ENCODE measurements around the gene ERCC2. TPM values are rescaled to one million over a fixed set of nuclear protein-coding genes. Genes with fewer than 3 reads are reported as not detected.

The ERCC2 gene
- total RNA-seq, 4 donors from 2014 or later: 1.8 to 16.6 (median 10.5) TPM

GRCh38 chr19:45331411-45331810 lies 39.0 kb downstream of the ERCC2 start:
- TF ChIP-seq CTCF (IDR thresholded peaks at IDR 0.05) (no peak), POLR2A (IDR thresholded peaks at IDR 0.05) (no peak)
- intact Hi-C loops (cut with DNase I; ENCODE audit: low total_unique reads): no loop called here
- H3K27me3 ChIP-seq: no peaks in the 10 kb centered on the region

GRCh38 chr19:45327404-45328143 lies 42.8 kb downstream of the ERCC2 start:
- TF ChIP-seq CTCF (IDR thresholded peaks at IDR 0.05) (no peak), POLR2A (IDR thresholded peaks at IDR 0.05) (no peak)
- intact Hi-C loops (cut with DNase I; ENCODE audit: low total_unique reads): no loop called here
- H3K27ac ChIP-seq: no peak overlapping the region
- no peaks in the 10 kb centered on the region for H3K9me3 ChIP-seq
- no peak overlapping the region for H3K4me3 ChIP-seq
- H3K36me3 ChIP-seq: no peaks in the 10 kb centered on the region
- no peaks in the 10 kb centered on the region for H3K4me1 ChIP-seq
- no peak for DNase-seq
- no peaks in the 10 kb centered on the region for H3K27me3 ChIP-seq

More at GRCh38 chr19:45331411-45331810, 39.0 kb downstream of the ERCC2 start:
- no peaks in the 10 kb centered on the region for H3K36me3 ChIP-seq
- DNase-seq: no peak
- H3K4me1 ChIP-seq: no peaks in the 10 kb centered on the region
- H3K9me3 ChIP-seq: no peaks in the 10 kb centered on the region
- H3K27ac ChIP-seq: no peak overlapping the region
- H3K4me3 ChIP-seq: no peak overlapping the region

GRCh38 chr19:45324349-45324907 lies 45.9 kb downstream of the ERCC2 start:
- Histone ChIP-seq H3K27ac (no peak overlapping the region), H3K4me1 (no peaks in the 10 kb centered on the region), H3K27me3 (no peaks in the 10 kb centered on the region), H3K36me3 (no peaks in the 10 kb centered on the region), H3K4me3 (no peak overlapping the region), H3K9me3 (no peaks in the 10 kb centered on the region)
- intact Hi-C loops (cut with DNase I; ENCODE audit: low total_unique reads): no loop called here
- TF ChIP-seq CTCF (IDR thresholded peaks at IDR 0.05): no peak
- TF ChIP-seq POLR2A (IDR thresholded peaks at IDR 0.05): no peak
- DNase-seq: no peak

GRCh38 chr19:45323671-45324081 lies 46.7 kb downstream of the ERCC2 start:
- H3K36me3 ChIP-seq: no peaks in the 10 kb centered on the region
- H3K9me3 ChIP-seq: no peaks in the 10 kb centered on the region
- TF ChIP-seq POLR2A (IDR thresholded peaks at IDR 0.05) (no peak), CTCF (IDR thresholded peaks at IDR 0.05) (no peak)
- H3K27me3 ChIP-seq: no peaks in the 10 kb centered on the region
- intact Hi-C loops (cut with DNase I; ENCODE audit: low total_unique reads): no loop called here
- DNase-seq: no peak
- H3K4me3 ChIP-seq: no peak overlapping the region
- no peak overlapping the region for H3K27ac ChIP-seq
- H3K4me1 ChIP-seq: no peaks in the 10 kb centered on the region

GRCh38 chr19:45322744-45323281 lies 47.6 kb downstream of the ERCC2 start, which contains the start of gene CKM:
Gene CKM, minus strand, starts transcription at chr19:45322875. Its CDS starts 3,162 bp downstream, at chr19:45319713.
- intact Hi-C loops (cut with DNase I; ENCODE audit: low total_unique reads): no loop called here
- no peaks in the 10 kb centered on the region for H3K27me3 ChIP-seq
- no peak within 1 kb of the TSS for H3K27ac ChIP-seq
- no peak for DNase-seq
- no peaks in the 10 kb centered on the region for H3K36me3 ChIP-seq
- H3K4me1 ChIP-seq: no peaks in the 10 kb centered on the region
- no peaks in the 10 kb centered on the region for H3K9me3 ChIP-seq
- no peak for TF ChIP-seq CTCF (IDR thresholded peaks at IDR 0.05)
- no peak for TF ChIP-seq POLR2A (IDR thresholded peaks at IDR 0.05)
- H3K4me3 ChIP-seq: no peak within 1 kb of the TSS
